Chondrocyte (in vitro differentiated cells): Measurements from ENCODE around the gene ADAMTS7. TPM values are rescaled to one million over a fixed set of nuclear protein-coding genes. Genes with fewer than 3 reads are reported as not detected.
"Not testable (repeated sequence)": the region's sequence is repeated elsewhere in the genome, so short reads cannot be mapped to it uniquely, and the experiment has no call there.

Source experiments
- DNase-seq: peaks from one replicate; pipeline ENCODE4 v3.0.0; 2021; ENCODE audit warnings: mixed read lengths, low spot score
- H3K27ac Mint-ChIP-seq: one replicate; pipeline ENCODE4 v1.8.0; 2021; ENCODE audit warnings: mild to moderate bottlenecking, moderate library complexity, mixed read lengths; ENCODE audit not compliant: unreplicated experiment
- H3K27me3 Mint-ChIP-seq: 2 replicates; pipeline ENCODE4 v1.8.0; 2021; ENCODE audit warnings: low read depth, mixed read lengths
- H3K36me3 Mint-ChIP-seq: 2 replicates; pipeline ENCODE4 v1.8.0; 2021; ENCODE audit warnings: low read depth, mixed read lengths
- H3K4me1 Mint-ChIP-seq: 2 replicates; pipeline ENCODE4 v1.8.0; 2021; ENCODE audit warnings: low read depth, mild to moderate bottlenecking, mixed read lengths
- H3K4me3 Mint-ChIP-seq: one replicate; pipeline ENCODE4 v1.8.0; 2021; ENCODE audit warnings: mild to moderate bottlenecking, moderate library complexity, mixed read lengths; ENCODE audit not compliant: unreplicated experiment
- H3K9me3 Mint-ChIP-seq: 2 replicates; pipeline ENCODE4 v1.8.0; 2021; ENCODE audit warnings: low read depth, mixed read lengths
- CTCF ChIP-seq: fragments of 200-600 bp; sonication (generic); IDR thresholded peaks from 2 replicates; pipeline ENCODE4 v1.5.0; 2021; ENCODE audit warnings: antibody characterized with exemption, mild to moderate bottlenecking, moderate library complexity
- total RNA-seq: library from RNA; stranded (reverse); gene quantifications from 3 replicates; pipeline ENCODE4 v1.2.1, GENCODE V29; 2021

ADAMTS7 gene
- total RNA-seq, 1 donor from 2014 or later = 111 TPM

- H3K27ac Mint-ChIP-seq = no peak overlapping the region
- peaks cover 4% of the 10 kb centered on the region for H3K36me3 Mint-ChIP-seq
- peak; percentile 95 for DNase-seq
- no peaks in the 10 kb centered on the region for H3K27me3 Mint-ChIP-seq
- H3K4me1 Mint-ChIP-seq = peaks cover 23% of the 10 kb centered on the region
- TF ChIP-seq CTCF = no peak
- no peak overlapping the region for H3K4me3 Mint-ChIP-seq
- H3K9me3 Mint-ChIP-seq = no peaks in the 10 kb centered on the region
These were observed 47.4 kb downstream of the ADAMTS7 start for GRCh38 chr15:78763796-78764241.

GRCh38 chr15:78762985-78763795 lies 48.1 kb downstream of the ADAMTS7 start:
- Mint-ChIP-seq H3K36me3 (peaks cover 4% of the 10 kb centered on the region), H3K4me1 (peaks cover 24% of the 10 kb centered on the region), H3K9me3 (no peaks in the 10 kb centered on the region), H3K4me3 (no peak overlapping the region), H3K27ac (no peak overlapping the region), H3K27me3 (no peaks in the 10 kb centered on the region)
- peak; percentile 82 for DNase-seq
- no peak for TF ChIP-seq CTCF

- H3K36me3 Mint-ChIP-seq, H3K27ac Mint-ChIP-seq, H3K27me3 Mint-ChIP-seq, H3K4me3 Mint-ChIP-seq, H3K9me3 Mint-ChIP-seq: not testable (repeated sequence)
- H3K4me1 Mint-ChIP-seq = peaks cover 29% of the 10 kb centered on the region
- DNase-seq = peak; percentile 78
These were observed 48.8 kb downstream of the ADAMTS7 start for GRCh38 chr15:78762386-78762961.

GRCh38 chr15:78761891-78762385 lies 49.3 kb downstream of the ADAMTS7 start:
- H3K9me3 Mint-ChIP-seq = no peaks in the 10 kb centered on the region
- peaks cover 35% of the 10 kb centered on the region for H3K4me1 Mint-ChIP-seq
- no peaks in the 10 kb centered on the region for H3K27me3 Mint-ChIP-seq
- H3K4me3 Mint-ChIP-seq = no peak overlapping the region
- no peak overlapping the region for H3K27ac Mint-ChIP-seq
- TF ChIP-seq CTCF = no peak
- peaks cover 4% of the 10 kb centered on the region for H3K36me3 Mint-ChIP-seq
- peak; percentile 39 for DNase-seq

- H3K4me3 Mint-ChIP-seq, H3K36me3 Mint-ChIP-seq, H3K27ac Mint-ChIP-seq, H3K9me3 Mint-ChIP-seq, H3K27me3 Mint-ChIP-seq: not testable (repeated sequence)
- peak; percentile 60 for DNase-seq
- peaks cover 38% of the 10 kb centered on the region for H3K4me1 Mint-ChIP-seq
These were observed 49.8 kb downstream of the ADAMTS7 start for GRCh38 chr15:78761475-78761874.

- H3K36me3 Mint-ChIP-seq = no peaks in the 10 kb centered on the region
- no peaks in the 10 kb centered on the region for H3K27me3 Mint-ChIP-seq
- H3K9me3 Mint-ChIP-seq = no peaks in the 10 kb centered on the region
- peaks cover 42% of the 10 kb centered on the region for H3K4me1 Mint-ChIP-seq
- H3K4me3 Mint-ChIP-seq = no peak overlapping the region
- peak; percentile 68 for DNase-seq
- no peak for TF ChIP-seq CTCF
- peak overlapping the region; percentile 32 for H3K27ac Mint-ChIP-seq
These were observed 50.2 kb downstream of the ADAMTS7 start for GRCh38 chr15:78761020-78761419.
